ENCODE results near the gene HERC6.

The HERC6 gene

DNA sequence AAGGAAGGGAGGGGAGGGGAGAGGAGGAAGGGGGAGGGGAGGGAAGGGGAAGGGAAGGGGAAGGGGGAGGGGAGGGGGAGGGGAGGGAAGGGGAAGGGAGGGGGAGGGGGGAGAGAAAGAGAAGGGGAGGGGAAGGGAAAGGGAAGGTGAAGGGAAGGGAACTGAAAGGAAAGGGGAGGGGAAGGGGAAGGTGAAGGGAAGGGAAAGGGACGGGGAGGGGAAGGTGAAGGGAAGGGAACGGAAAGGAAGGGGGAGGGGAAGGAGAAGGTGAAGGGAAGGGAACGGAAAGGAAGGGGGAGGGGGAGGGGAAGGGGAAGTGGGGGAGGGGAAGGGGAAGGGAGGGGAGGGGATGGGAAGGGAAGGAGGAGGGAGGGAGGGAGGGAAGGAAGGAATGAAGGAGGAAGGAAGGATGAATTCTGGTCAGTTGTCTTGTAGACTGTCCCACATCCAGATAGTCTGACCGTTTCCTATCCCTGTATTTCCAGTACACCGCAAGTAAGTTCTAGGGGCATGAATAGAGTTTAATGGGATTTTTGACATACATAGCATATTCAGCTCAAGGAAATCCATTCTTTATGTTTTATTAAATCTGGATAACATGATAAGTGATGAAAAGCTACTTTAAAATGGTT lies 98.7 kb downstream of the HERC6 start:
- no peaks in the 10 kb centered on the region for H3K4me1 ChIP-seq (ENCODE audit: insufficient read depth, poor library complexity, severe bottlenecking)
- H3K27me3 ChIP-seq (ENCODE audit: insufficient read depth, poor library complexity, severe bottlenecking): no peaks in the 10 kb centered on the region
- H3K36me3 ChIP-seq (ENCODE audit: low read depth): no peaks in the 10 kb centered on the region
- no peak for DNase-seq (ENCODE audit: low spot score)
- ATAC-seq (ENCODE audit: low read depth): no peak
- no peaks in the 10 kb centered on the region for H3K9me3 ChIP-seq (ENCODE audit: severe bottlenecking)
- no peak for TF ChIP-seq CTCF (IDR thresholded peaks at IDR 0.05; ENCODE audit: poor library complexity, severe bottlenecking)
- no peak overlapping the region for H3K27ac ChIP-seq (ENCODE audit: poor library complexity, severe bottlenecking)
- H3K4me3 ChIP-seq (ENCODE audit: severe bottlenecking): no peak overlapping the region

- no peak overlapping the region for H3K27ac ChIP-seq (ENCODE audit: poor library complexity, severe bottlenecking)
- H3K36me3 ChIP-seq (ENCODE audit: low read depth): no peaks in the 10 kb centered on the region
- H3K4me3 ChIP-seq (ENCODE audit: severe bottlenecking): no peak overlapping the region
- no peaks in the 10 kb centered on the region for H3K4me1 ChIP-seq (ENCODE audit: insufficient read depth, poor library complexity, severe bottlenecking)
- H3K27me3 ChIP-seq (ENCODE audit: insufficient read depth, poor library complexity, severe bottlenecking): no peaks in the 10 kb centered on the region
- DNase-seq (ENCODE audit: low spot score) (no peak), ATAC-seq (ENCODE audit: low read depth) (no peak)
- no peaks in the 10 kb centered on the region for H3K9me3 ChIP-seq (ENCODE audit: severe bottlenecking)
- TF ChIP-seq CTCF (IDR thresholded peaks at IDR 0.05; ENCODE audit: poor library complexity, severe bottlenecking): no peak
These were observed 99.6 kb downstream of the HERC6 start for GRCh38 chr4:88478247-88478646.

- Histone ChIP-seq H3K27me3 (ENCODE audit: insufficient read depth, poor library complexity, severe bottlenecking) (no peaks in the 10 kb centered on the region), H3K36me3 (ENCODE audit: low read depth) (no peaks in the 10 kb centered on the region), H3K4me1 (ENCODE audit: insufficient read depth, poor library complexity, severe bottlenecking) (no peaks in the 10 kb centered on the region), H3K4me3 (ENCODE audit: severe bottlenecking) (no peak overlapping the region), H3K9me3 (ENCODE audit: severe bottlenecking) (no peaks in the 10 kb centered on the region), H3K27ac (ENCODE audit: poor library complexity, severe bottlenecking) (no peak overlapping the region)
- TF ChIP-seq CTCF (IDR thresholded peaks at IDR 0.05; ENCODE audit: poor library complexity, severe bottlenecking): no peak
- DNase-seq (ENCODE audit: low spot score) (no peak), ATAC-seq (ENCODE audit: low read depth) (no peak)
These were observed 102.9 kb downstream of the HERC6 start for GRCh38 chr4:88481537-88481936.

- no peaks in the 10 kb centered on the region for H3K27me3 ChIP-seq (ENCODE audit: insufficient read depth, poor library complexity, severe bottlenecking)
- no peak overlapping the region for H3K27ac ChIP-seq (ENCODE audit: poor library complexity, severe bottlenecking)
- no peaks in the 10 kb centered on the region for H3K4me1 ChIP-seq (ENCODE audit: insufficient read depth, poor library complexity, severe bottlenecking)
- TF ChIP-seq CTCF (IDR thresholded peaks at IDR 0.05; ENCODE audit: poor library complexity, severe bottlenecking): no peak
- ATAC-seq (ENCODE audit: low read depth) (no peak), DNase-seq (ENCODE audit: low spot score) (no peak)
- H3K4me3 ChIP-seq (ENCODE audit: severe bottlenecking): no peak overlapping the region
- H3K9me3 ChIP-seq (ENCODE audit: severe bottlenecking): no peaks in the 10 kb centered on the region
- H3K36me3 ChIP-seq (ENCODE audit: low read depth): no peaks in the 10 kb centered on the region
These were observed 110.6 kb downstream of the HERC6 start for GRCh38 chr4:88489100-88489761.
